ENCODE measurements around the gene HMGCLL1. TPM values are rescaled to one million over a fixed set of nuclear protein-coding genes. Genes with fewer than 3 reads are reported as not detected.

HMGCLL1 gene
- total RNA-seq, 1 donor: not detected

GRCh38 chr6:55469951-55470366 lies 109.0 kb downstream of the HMGCLL1 start:
- no peak for TF ChIP-seq CTCF (IDR thresholded peaks at IDR 0.05; ENCODE audit: insufficient read depth, low read length)
- no peak overlapping the region for H3K4me3 ChIP-seq (ENCODE audit: low read depth, low read length)
- DNase-seq (ENCODE audit: low read depth): no peak

- no peak for DNase-seq (ENCODE audit: low read depth)
- H3K4me3 ChIP-seq (ENCODE audit: low read depth, low read length): no peak overlapping the region
- TF ChIP-seq CTCF (IDR thresholded peaks at IDR 0.05; ENCODE audit: insufficient read depth, low read length): no peak
Observed at GRCh38 chr6:55456016-55456415, 123.0 kb downstream of the HMGCLL1 start.

GRCh38 chr6:55450005-55450404 lies 129.0 kb downstream of the HMGCLL1 start:
- DNase-seq (ENCODE audit: low read depth): no peak
- TF ChIP-seq CTCF (IDR thresholded peaks at IDR 0.05; ENCODE audit: insufficient read depth, low read length): no peak
- no peak overlapping the region for H3K4me3 ChIP-seq (ENCODE audit: low read depth, low read length)

GRCh38 chr6:55449225-55449624 lies 129.8 kb downstream of the HMGCLL1 start:
- H3K4me3 ChIP-seq (ENCODE audit: low read depth, low read length): no peak overlapping the region

GRCh38 chr6:55448451-55448850 lies 130.5 kb downstream of the HMGCLL1 start:
- TF ChIP-seq CTCF (IDR thresholded peaks at IDR 0.05; ENCODE audit: insufficient read depth, low read length): no peak
- H3K4me3 ChIP-seq (ENCODE audit: low read depth, low read length): no peak overlapping the region
- DNase-seq (ENCODE audit: low read depth): peak; percentile 16

More at GRCh38 chr6:55449225-55449624, 129.8 kb downstream of the HMGCLL1 start:
- DNase-seq (ENCODE audit: low read depth): no peak
- peak; percentile 8 for TF ChIP-seq CTCF (IDR thresholded peaks at IDR 0.05; ENCODE audit: insufficient read depth, low read length)

- DNase-seq (ENCODE audit: low read depth): no peak
- H3K4me3 ChIP-seq (ENCODE audit: low read depth, low read length): no peak overlapping the region
Observed at GRCh38 chr6:55447891-55448290, 131.1 kb downstream of the HMGCLL1 start.

More at GRCh38 chr6:55447891-55448290, 131.1 kb downstream of the HMGCLL1 start:
- no peak for TF ChIP-seq CTCF (IDR thresholded peaks at IDR 0.05; ENCODE audit: insufficient read depth, low read length)

Measured in fibroblast of the aortic adventitia (primary cell).